ENCODE measurements around the gene PAK5. TPM values are rescaled to one million over a fixed set of nuclear protein-coding genes. Genes with fewer than 3 reads are reported as not detected.

PAK5 gene
- total and polyA plus RNA-seq, 9 of the 15 experiments (the other 6 are each of a cell fraction or from before 2014, with no cell fraction given): not detected

DNA sequence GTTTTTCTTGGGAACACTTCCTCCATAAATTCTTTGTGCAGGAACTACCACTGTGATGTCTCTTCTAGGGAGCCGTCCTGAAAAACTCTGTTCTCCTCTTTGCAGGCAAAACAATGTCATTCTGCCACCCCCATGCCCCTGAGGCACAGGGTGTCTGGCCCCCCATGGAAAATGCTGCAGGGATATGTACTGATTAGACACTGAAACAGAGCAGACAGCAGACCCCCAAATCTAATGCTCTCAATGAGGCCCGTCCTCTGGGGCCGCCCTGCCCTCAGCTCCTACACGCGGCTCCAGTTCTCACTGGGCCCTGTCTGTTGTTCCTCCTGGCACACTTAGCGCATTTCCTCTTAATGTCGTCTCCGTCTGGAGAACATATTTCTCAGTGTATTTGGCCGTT lies 227.0 kb downstream of the PAK5 start (continued):
- no peak for TF ChIP-seq REST (IDR thresholded peaks at IDR 0.05; ENCODE audit: borderline replicate concordance)
- TF ChIP-seq REST (CRISPR knock-in tag; IDR thresholded peaks at IDR 0.05; ENCODE audit: low read depth): no peak
- TF ChIP-seq ZNF347 (CRISPR knock-in tag; IDR thresholded peaks at IDR 0.05; ENCODE audit: low read depth): no peak
- no peak for TF ChIP-seq RBBP5 (IDR thresholded peaks at IDR 0.05; ENCODE audit: borderline replicate concordance, insufficient read depth, low read length, poor library complexity, severe bottlenecking)
- no peak for TF ChIP-seq CHD2 (IDR thresholded peaks at IDR 0.05; ENCODE audit: low read depth, low read length)
- TF ChIP-seq ZNF589 (CRISPR knock-in tag; IDR thresholded peaks at IDR 0.05; ENCODE audit: low read depth): no peak
- TF ChIP-seq, protein P1, sequence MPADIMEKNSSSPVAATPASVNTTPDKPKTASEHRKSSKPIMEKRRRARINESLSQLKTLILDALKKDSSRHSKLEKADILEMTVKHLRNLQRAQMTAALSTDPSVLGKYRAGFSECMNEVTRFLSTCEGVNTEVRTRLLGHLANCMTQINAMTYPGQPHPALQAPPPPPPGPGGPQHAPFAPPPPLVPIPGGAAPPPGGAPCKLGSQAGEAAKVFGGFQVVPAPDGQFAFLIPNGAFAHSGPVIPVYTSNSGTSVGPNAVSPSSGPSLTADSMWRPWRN (IDR thresholded peaks at IDR 0.05; ENCODE audit: low read depth): no peak
- TF ChIP-seq ARID2 (IDR thresholded peaks at IDR 0.05): no peak
